Esophagus squamous epithelium (tissue), 4 donors: Measurements from ENCODE around the gene TMTC1.

Experiments used
- POLR2A ChIP-seq, 4 donors: fragments of 450-650 bp; IDR thresholded peaks; one replicate each; pipeline ENCODE4 v1.6.1; 2017; ENCODE audit warnings: antibody characterized with exemption in 4 of 4, mild to moderate bottlenecking in 4 of 4, moderate library complexity in 3 of 4
- TF ChIP-seq, protein P1 (sequence below), 6 experiments: fragments of 450-650 bp in 4 of 6; fragments of 200-600 bp in 2 of 6; sonication (generic) in 2 of 6; IDR thresholded peaks; one replicate each; pipeline ENCODE4 v1.5.1; 2016 to 2019; ENCODE audit warnings: antibody characterized with exemption in 6 of 6, mild to moderate bottlenecking in 4 of 6, moderate library complexity in 4 of 6

GRCh38 chr12:29690728-29691127 lies 93.0 kb downstream of the TMTC1 start:
- TF ChIP-seq, protein P1, sequence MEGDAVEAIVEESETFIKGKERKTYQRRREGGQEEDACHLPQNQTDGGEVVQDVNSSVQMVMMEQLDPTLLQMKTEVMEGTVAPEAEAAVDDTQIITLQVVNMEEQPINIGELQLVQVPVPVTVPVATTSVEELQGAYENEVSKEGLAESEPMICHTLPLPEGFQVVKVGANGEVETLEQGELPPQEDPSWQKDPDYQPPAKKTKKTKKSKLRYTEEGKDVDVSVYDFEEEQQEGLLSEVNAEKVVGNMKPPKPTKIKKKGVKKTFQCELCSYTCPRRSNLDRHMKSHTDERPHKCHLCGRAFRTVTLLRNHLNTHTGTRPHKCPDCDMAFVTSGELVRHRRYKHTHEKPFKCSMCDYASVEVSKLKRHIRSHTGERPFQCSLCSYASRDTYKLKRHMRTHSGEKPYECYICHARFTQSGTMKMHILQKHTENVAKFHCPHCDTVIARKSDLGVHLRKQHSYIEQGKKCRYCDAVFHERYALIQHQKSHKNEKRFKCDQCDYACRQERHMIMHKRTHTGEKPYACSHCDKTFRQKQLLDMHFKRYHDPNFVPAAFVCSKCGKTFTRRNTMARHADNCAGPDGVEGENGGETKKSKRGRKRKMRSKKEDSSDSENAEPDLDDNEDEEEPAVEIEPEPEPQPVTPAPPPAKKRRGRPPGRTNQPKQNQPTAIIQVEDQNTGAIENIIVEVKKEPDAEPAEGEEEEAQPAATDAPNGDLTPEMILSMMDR (IDR thresholded peaks at IDR 0.05): no peak
- TF ChIP-seq POLR2A (IDR thresholded peaks at IDR 0.05): no peak
